Endodermal cell (in vitro differentiated cells): ENCODE data around the gene HADHB. TPM values are rescaled to one million over a fixed set of nuclear protein-coding genes. Genes with fewer than 3 reads are reported as not detected.

ENCODE experiments used
- DNase-seq: peaks from one replicate; pipeline ENCODE4 v3.0.0-alpha.2; 2017
- H3K27ac ChIP-seq: 2 replicates; pipeline ENCODE4 v1.5.1; 2013; ENCODE audit warnings: mild to moderate bottlenecking, low read depth, low read length, moderate library complexity
- H3K27me3 ChIP-seq: 2 replicates; pipeline ENCODE4 v1.6.1; 2013; ENCODE audit warnings: mild to moderate bottlenecking, low read length, moderate library complexity; ENCODE audit not compliant: insufficient read depth, control insufficient read depth, poor library complexity, severe bottlenecking
- H3K36me3 ChIP-seq: 2 replicates; pipeline ENCODE4 v1.7.0; 2013; ENCODE audit warnings: mild to moderate bottlenecking, low read length, moderate library complexity; ENCODE audit not compliant: control insufficient read depth, insufficient read depth
- H3K4me1 ChIP-seq: one replicate; pipeline ENCODE4 v1.7.0; 2013; ENCODE audit warnings: low read length; ENCODE audit not compliant: control insufficient read depth, insufficient read depth
- H3K4me3 ChIP-seq: 2 replicates; pipeline ENCODE4 v1.5.1; 2013; ENCODE audit warnings: mild to moderate bottlenecking, low read length, moderate library complexity
- H3K9ac ChIP-seq: 2 replicates; pipeline ENCODE4 v1.6.1; 2013; ENCODE audit warnings: mild to moderate bottlenecking, low read length, moderate library complexity; ENCODE audit not compliant: poor library complexity, severe bottlenecking; ENCODE audit errors: extremely low read depth
- H3K9me3 ChIP-seq: 2 replicates; pipeline ENCODE4 v1.6.1; 2013; ENCODE audit warnings: mild to moderate bottlenecking, low read length, moderate library complexity; ENCODE audit not compliant: control insufficient read depth
- H3K27ac Mint-ChIP-seq: 2 replicates; pipeline ENCODE4 v1.8.0; 2020; ENCODE audit warnings: mixed read lengths
- H3K27me3 Mint-ChIP-seq: 2 replicates; pipeline ENCODE4 v1.8.0; 2021; ENCODE audit warnings: mild to moderate bottlenecking, mixed read lengths; ENCODE audit not compliant: insufficient read depth
- H3K36me3 Mint-ChIP-seq: 2 replicates; pipeline ENCODE4 v1.8.0; 2020; ENCODE audit warnings: low read depth, mixed read lengths
- H3K4me1 Mint-ChIP-seq: 2 replicates; pipeline ENCODE4 v1.8.0; 2020; ENCODE audit warnings: mixed read lengths
- H3K4me3 Mint-ChIP-seq: 2 replicates; pipeline ENCODE4 v1.8.0; 2020; ENCODE audit warnings: mild to moderate bottlenecking, moderate library complexity, mixed read lengths
- H3K9me3 Mint-ChIP-seq: 2 replicates; pipeline ENCODE4 v1.8.0; 2020; ENCODE audit warnings: mild to moderate bottlenecking, mixed read lengths
- WGBS, 2 experiments: methylation state at CpG; one replicate each; pipeline versions ENCODE4 v1.1.5 to v1.1.7; 2013; ENCODE audit warnings: missing lambda C conversion rate in 2 of 2, mixed read lengths in 1 of 2; ENCODE audit not compliant: insufficient coverage in 1 of 2, insufficient read length in 1 of 2; 5-methylcytosine and 5-hydroxymethylcytosine counted together
- total RNA-seq, 2 donors: library from RNA; stranded (reverse); fragmentation: NEBNext Ultra II Directional in 1 of 2; extraction: Animal tissue kit (Norgen Biotek cat#: 25700) in 1 of 2; gene quantifications; 2 replicates in 1 of 2; 3 replicates in 1 of 2; pipeline ENCODE4 v1.2.1, GENCODE V29; 2021
- TF ChIP-seq, protein P1 (sequence below): fragments of 200-600 bp; sonication (generic); conservative IDR thresholded peaks from 2 replicates; pipeline ENCODE4 v1.5.0; 2021; ENCODE audit warnings: antibody characterized with exemption, mild to moderate bottlenecking

HADHB gene
- total RNA-seq, 2 donors from 2014 or later, result 37.8 to 41.0 TPM

DNA sequence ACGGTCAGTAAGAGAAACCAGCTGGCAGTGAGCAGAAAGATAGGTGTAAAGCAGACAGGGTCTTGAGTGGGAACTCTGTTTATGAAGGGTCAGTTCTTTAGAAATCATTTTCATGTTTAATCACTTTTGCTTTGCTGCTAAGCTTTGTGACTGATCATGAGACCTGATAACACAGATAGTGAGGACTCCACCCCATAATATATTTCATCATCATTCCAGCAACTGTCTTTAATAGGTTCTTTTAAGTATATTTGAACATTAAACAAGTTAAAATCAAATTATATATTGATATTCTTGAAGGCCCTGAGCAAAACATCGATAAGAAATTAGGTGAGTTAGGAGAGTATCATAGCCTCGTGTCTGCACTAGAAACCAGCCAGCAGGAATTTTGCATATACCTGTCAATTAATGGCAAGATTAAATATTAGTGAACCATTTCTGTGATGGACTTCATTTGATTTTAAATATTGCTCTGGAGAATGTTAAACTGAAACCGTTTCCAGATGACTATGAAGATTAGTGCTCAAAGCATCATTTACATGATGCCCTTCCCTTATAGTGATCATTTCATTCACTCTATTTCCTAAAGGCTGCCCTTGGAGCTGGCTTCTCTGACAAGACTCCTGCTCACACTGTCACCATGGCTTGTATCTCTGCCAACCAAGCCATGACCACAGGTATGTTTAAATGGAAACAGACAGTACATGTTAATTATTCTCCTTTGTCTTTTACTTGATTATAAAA lies 31.9 kb downstream of the HADHB start:
- Mint-ChIP-seq H3K4me3 (no peak overlapping the region), H3K36me3 (peaks cover 35% of the 10 kb centered on the region), H3K4me1 (no peaks in the 10 kb centered on the region), H3K9me3 (no peaks in the 10 kb centered on the region), H3K27ac (no peak overlapping the region), H3K27me3 (no peaks in the 10 kb centered on the region)
- Histone ChIP-seq H3K4me3 (no peak overlapping the region), H3K9ac (no peak overlapping the region), H3K9me3 (no peaks in the 10 kb centered on the region), H3K27me3 (no peaks in the 10 kb centered on the region), H3K36me3 (peaks cover 51% of the 10 kb centered on the region), H3K4me1 (no peaks in the 10 kb centered on the region), H3K27ac (no peak overlapping the region)
- no peak for DNase-seq
- TF ChIP-seq, protein P1, sequence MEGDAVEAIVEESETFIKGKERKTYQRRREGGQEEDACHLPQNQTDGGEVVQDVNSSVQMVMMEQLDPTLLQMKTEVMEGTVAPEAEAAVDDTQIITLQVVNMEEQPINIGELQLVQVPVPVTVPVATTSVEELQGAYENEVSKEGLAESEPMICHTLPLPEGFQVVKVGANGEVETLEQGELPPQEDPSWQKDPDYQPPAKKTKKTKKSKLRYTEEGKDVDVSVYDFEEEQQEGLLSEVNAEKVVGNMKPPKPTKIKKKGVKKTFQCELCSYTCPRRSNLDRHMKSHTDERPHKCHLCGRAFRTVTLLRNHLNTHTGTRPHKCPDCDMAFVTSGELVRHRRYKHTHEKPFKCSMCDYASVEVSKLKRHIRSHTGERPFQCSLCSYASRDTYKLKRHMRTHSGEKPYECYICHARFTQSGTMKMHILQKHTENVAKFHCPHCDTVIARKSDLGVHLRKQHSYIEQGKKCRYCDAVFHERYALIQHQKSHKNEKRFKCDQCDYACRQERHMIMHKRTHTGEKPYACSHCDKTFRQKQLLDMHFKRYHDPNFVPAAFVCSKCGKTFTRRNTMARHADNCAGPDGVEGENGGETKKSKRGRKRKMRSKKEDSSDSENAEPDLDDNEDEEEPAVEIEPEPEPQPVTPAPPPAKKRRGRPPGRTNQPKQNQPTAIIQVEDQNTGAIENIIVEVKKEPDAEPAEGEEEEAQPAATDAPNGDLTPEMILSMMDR, result no peak
- 93 to 100% methylated on average over 2 to 4 of the region's 4 CpGs for WGBS, 2 experiments

DNA sequence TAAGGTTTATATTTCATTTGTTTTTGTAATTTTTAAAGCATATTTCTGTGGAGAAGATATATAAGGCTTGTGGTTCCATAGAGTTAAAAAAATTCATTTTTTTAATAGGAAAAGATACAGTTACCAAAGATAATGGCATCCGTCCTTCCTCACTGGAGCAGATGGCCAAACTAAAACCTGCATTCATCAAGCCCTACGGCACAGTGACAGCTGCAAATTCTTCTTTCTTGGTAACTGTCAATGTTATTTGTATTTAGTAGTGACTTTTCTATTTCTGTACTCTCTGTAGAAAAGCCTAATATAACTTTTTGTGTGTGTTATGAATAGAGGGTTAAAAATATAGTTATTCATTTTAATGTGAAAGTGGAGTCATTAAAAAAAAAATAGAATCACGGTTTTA lies 35.1 kb downstream of the HADHB start:
- H3K4me1 Mint-ChIP-seq, result no peaks in the 10 kb centered on the region
- Histone ChIP-seq H3K4me1 (no peaks in the 10 kb centered on the region), H3K27me3 (no peaks in the 10 kb centered on the region), H3K9ac (no peak overlapping the region), H3K9me3 (no peaks in the 10 kb centered on the region), H3K4me3 (no peak overlapping the region), H3K27ac (no peak overlapping the region), H3K36me3 (peaks cover 59% of the 10 kb centered on the region)
- no peaks in the 10 kb centered on the region for H3K27me3 Mint-ChIP-seq
- no peak for DNase-seq
- WGBS, 2 experiments, result 94 to 98% methylated on average over 2 to 3 of the region's 3 CpGs
- H3K27ac Mint-ChIP-seq, result no peak overlapping the region
- H3K9me3 Mint-ChIP-seq, result no peaks in the 10 kb centered on the region
- TF ChIP-seq, protein P1, result no peak
- H3K4me3 Mint-ChIP-seq, result no peak overlapping the region
- peaks cover 51% of the 10 kb centered on the region for H3K36me3 Mint-ChIP-seq

DNA sequence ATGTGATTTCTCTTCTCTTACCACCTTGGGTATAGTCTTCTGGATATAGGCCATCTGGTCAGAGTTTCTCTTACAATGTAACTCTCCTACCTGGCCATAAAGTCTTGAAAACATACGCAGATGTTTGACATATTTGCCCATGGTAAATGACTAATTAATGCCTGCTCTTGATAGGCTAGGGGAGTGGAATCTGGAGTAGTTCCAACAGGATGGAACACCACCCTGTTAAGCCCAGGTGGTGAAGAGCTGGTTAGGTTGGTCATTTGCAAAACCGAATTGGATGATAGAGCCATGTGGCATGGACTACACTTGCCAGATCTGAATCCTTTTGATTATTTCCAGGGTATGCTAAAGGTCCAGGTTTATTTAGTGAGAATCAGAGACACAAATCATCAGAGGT lies 36.5 kb downstream of the HADHB start:
- Histone ChIP-seq H3K4me1 (no peaks in the 10 kb centered on the region), H3K9me3 (no peaks in the 10 kb centered on the region), H3K9ac (no peak overlapping the region), H3K36me3 (peaks cover 60% of the 10 kb centered on the region), H3K4me3 (no peak overlapping the region), H3K27me3 (no peaks in the 10 kb centered on the region), H3K27ac (no peak overlapping the region)
- no peak overlapping the region for H3K27ac Mint-ChIP-seq
- H3K27me3 Mint-ChIP-seq, result no peaks in the 10 kb centered on the region
- no peaks in the 10 kb centered on the region for H3K4me1 Mint-ChIP-seq
- TF ChIP-seq, protein P1, result no peak
- no peaks in the 10 kb centered on the region for H3K9me3 Mint-ChIP-seq
- no peak overlapping the region for H3K4me3 Mint-ChIP-seq
- WGBS, 2 experiments, result 93 to 100% methylated on average over 1 to 2 of the region's 2 CpGs
- no peak for DNase-seq
- H3K36me3 Mint-ChIP-seq, result peaks cover 57% of the 10 kb centered on the region
